ENCODE data around the gene OR2A1.
"Not testable (repeated sequence)": the region's sequence is repeated elsewhere in the genome, so short reads cannot be mapped to it uniquely, and the experiment has no call there.

Gene OR2A1, protein sequence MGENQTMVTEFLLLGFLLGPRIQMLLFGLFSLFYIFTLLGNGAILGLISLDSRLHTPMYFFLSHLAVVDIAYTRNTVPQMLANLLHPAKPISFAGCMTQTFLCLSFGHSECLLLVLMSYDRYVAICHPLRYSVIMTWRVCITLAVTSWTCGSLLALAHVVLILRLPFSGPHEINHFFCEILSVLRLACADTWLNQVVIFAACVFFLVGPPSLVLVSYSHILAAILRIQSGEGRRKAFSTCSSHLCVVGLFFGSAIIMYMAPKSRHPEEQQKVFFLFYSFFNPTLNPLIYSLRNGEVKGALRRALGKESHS
- long read RNA-seq, donor 1: 0 reads
- long read RNA-seq, donor 2: 0 reads
- long read RNA-seq, donor 3, partial matches to known transcripts: 0 of 1 reads
- long read RNA-seq, donor 3, other reads (novel, unspliced or antisense): 0 of 1 reads
- long read RNA-seq, donor 4: 0 reads
- long read RNA-seq, donor 5: 0 reads
- long read RNA-seq, donor 6, partial matches to known transcripts: 13 of 13 reads
- long read RNA-seq, donor 6, other reads (novel, unspliced or antisense): 0 of 13 reads
- long read RNA-seq, donor 7: 0 reads
- long read RNA-seq, donor 8, partial matches to known transcripts: 0 of 2 reads
- long read RNA-seq, donor 8, other reads (novel, unspliced or antisense): 0 of 2 reads

DNA sequence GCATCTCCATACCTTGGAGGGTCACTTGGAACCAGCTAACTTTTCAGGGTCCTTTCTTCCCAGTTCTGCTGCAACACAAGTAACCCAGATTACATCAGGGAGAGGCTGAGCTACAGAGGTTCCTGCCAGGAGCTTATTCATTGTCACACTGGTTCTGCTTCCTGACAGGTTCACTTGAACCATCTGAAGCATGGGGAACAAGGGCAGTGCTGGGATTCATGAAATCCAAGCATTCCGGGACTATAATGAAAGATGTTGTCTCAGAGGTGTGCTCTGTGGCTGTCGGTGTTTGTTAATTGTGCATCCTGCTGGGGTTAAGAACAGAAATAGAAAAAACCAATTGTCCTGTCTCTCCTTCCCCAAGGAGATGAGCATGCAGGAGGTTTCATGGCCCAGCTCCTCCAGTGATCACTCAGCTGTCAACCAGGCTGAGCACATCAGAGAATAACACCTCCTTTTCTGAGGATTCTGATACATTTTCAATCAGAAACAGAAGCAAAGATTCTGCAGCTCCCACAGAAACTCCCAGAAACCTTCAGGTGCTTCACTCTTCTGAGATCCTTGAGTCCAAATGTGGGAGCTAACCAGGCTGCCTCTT lies at the start of gene OR2A1:
Gene OR2A1, plus strand, starts transcription at position 548 of the 598 bp plus-strand sequence. CDS start 5,706 bp downstream, outside the sequence.
- DNase-seq: not testable (repeated sequence)

DNA sequence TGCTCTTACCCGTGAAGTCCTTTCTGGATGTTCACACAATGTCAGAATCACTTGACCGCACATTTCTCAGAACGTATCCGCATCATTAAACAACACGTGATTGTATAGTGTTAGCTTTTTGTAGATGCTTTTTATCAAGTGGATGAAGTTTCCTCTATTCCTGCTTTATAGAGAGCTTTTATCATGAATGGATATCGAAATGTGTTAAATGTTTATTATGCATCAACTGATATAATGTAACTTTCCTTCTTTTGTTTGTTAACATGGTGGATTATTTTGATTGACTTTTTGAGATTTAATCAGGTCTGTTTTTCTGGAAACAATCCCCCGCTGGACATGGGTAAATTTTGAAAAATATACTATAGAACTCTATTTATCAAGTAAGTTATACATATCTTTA lies 47.5 kb upstream of the OR2A1 start, which contains the start of gene OR2A7:
Gene OR2A7, minus strand, starts transcription at position 101 of the 400 bp plus-strand sequence. CDS start 5,164 bp downstream, outside the sequence.
- not testable (repeated sequence) for DNase-seq

DNA sequence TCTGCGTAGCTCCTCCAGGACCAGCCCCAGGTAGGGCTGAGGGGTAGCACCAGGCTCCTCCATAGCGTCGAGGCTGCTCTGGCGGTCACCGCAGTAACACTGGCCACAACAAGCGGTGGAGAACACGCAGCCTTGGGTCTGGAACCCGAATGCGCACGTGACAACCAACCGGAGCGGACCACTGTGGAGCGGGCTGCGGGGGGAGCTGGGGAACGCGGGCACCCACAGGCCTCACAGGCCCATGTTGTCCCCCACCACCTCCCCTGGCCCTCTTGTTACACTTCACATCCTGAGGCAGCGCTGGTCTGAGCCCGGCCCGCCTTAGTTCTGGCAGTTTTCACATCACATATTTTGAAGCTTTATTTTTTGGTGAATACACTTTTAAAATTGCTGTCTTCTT lies 43.0 kb upstream of the OR2A1 start, which contains the start of gene CTAGE8:
Gene CTAGE8, minus strand, starts transcription at position 101 of the 400 bp plus-strand sequence. Its CDS starts 38 bp downstream, at position 63.
- not testable (repeated sequence) for DNase-seq

DNA sequence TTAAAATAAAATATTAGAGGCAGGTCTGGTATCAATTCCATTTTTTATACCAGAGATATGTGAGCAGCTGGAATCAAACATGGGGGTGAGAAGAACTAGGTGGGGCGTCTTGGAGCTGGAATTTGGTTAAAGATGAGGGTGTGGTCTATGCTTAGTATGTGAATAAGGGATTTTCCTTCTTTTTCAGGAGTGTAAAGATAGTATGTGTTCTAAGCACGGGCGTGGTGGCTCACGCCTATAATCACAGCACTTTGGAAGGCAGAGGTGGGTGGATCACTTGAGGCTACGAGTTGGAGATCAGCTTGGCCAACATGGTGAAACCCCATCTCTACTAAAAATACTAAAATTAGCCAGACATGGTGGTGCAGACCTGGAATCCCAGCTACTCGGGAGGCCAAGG lies 36.9 kb upstream of the OR2A1 start:
- not testable (repeated sequence) for DNase-seq

DNA sequence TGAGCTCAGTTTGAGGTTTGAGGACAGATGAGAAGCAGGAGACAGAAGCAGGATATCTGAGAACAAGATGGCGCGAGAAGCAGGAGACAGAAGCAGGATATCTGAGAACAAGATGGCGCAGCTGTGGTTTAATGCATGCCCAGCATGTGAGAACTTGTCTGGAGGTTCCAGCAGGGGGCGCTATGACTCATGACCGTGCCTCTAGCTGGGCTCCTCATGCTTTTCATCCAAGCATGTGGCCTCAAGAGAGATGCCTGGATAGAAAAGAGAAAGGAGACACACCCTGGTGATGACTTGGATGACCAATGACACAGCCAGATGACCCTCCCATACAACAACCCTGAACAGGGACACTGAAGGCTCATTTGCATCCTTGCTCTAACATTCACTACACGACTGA lies 32.2 kb upstream of the OR2A1 start:
- not testable (repeated sequence) for DNase-seq

DNA sequence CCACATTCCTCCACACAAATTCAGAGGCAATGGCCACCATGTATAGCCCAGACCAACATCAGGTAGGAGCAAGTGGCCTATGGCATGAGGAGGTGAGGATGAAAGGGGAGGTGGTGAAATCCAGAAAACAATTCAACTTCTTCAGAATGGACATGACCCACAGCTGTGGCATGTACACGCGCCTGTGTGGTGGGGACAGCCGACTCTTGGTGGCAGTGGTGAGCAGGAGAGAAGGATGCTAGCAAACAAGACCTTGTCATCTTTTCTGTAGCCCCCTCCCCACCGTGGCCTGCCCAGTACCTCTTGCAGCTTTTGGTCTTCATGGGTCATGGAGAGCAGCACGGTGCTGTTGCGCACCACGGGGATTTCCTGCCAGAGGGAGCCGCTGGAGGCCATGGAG lies 30.2 kb upstream of the OR2A1 start:
- DNase-seq: not testable (repeated sequence)

DNA sequence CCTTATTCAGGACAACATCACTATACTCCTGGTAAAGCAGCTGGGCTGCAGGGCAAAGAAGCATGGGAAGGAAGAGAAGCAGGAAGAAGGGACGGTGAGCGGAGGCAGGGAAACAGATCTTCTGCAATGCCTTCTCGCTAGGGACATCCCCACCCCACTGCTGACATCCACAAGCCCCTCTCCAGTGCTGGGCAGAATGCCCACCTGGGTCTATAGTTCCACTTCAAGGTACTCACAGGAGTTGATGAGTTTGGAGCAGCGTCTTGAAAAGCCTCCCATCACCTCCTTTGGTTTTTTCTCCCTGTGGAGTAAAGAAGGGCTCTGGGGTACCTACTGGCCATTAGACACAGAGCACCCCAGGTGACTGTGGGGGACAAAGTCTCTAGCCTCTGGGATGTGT lies 29.7 kb upstream of the OR2A1 start:
- not testable (repeated sequence) for DNase-seq

DNA sequence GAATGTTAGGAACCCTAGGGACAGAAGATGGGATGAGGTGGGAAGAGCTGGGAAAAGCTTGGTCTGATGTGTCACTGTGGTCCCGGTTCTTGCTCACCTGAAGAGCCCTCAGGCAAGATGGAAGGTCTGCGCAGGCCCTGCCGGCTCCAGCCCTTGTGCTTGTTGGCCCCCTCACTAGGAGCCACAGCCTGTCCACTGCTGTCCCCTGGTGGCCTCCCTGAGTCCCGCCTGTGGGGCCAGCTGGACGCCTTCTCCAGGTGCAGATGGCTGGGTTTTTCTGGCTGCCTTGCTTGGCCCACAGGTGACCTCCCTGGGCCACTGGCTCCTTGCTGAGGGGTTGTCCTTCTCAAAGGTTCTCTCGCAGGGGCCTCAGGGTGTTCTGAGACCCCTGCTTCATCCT lies 28.5 kb upstream of the OR2A1 start:
- DNase-seq: not testable (repeated sequence)

DNA sequence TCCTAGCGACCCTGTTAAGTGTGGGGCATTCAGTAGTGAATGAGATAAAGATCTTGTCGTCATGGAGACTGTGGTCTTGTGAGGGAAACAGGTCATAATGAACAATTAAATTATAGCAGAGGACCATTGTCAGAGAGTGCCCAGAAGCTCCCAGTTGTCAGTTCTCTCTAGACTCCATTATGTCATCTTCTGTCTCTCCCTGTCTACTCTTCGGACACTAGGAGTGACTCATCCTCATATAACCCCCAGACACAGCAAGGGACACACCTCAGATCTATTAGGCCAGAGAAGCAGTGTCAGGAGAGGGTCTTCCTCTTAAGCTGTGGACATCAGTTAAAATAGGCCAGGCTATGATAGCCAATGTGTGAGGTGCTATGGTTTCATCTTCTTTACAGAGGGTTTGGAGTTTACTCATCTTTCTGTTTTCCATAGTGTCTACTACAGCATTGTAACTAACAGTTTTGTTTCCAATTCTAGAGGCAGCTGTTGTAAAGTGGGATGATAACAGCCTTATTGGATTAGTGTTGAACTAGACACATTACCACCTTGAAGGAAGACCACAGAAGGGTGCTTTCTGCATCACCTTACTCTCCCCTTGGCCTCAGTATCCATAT lies 24.9 kb upstream of the OR2A1 start:
- DNase-seq: not testable (repeated sequence)

DNA sequence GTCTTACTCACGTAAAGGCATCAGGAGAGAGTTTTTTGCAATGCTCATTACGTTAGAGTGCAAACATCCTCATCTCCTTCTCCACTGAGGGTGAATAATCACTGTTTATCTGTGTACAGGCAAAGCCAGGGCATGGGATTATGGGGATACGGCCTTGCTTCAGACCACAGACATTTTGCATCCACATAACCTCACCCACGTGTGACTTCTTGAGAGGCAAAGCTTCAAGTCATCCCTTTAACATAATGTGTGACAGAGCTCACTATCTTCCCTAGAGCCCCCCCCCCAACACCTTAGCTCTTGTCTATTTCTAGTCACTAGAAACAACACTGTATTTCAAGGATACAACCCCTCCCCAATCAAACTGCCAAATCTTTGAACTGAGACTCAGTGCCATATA lies 20.6 kb upstream of the OR2A1 start:
- not testable (repeated sequence) for DNase-seq

DNA sequence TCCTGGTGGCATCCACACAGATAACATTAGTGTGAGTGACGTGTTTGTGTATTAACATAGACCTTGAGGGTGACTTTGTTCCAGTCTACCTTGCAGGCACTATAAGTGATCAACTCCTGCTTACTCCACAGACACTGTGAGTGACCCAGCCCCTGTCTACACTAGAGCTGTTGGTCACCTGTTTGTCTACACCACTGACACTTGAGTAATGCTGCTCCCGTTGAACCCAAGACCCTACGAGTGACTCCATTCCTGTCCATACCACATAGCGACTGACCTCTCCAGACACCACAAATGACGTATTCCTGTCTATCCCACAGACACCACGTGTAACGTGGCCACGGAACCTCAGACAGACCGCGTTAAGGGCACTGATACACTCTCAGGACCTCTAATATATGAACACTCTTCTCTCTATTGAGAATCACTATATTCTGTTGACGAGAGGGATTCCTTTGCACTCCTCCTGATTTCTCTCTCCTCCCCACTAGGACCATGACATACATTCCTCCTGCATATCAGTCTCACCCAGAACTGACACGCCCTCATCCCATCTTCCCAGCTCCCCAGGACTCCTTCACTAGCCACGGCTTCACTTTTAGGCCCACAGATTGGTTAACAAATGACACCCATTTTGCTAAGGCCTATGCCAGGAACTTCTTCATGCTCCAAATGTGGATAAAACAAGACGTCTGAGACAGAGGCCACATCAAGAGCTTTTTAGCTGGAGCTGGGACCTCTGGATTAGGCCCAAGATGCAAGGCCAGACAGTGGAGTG lies 19.6 kb upstream of the OR2A1 start:
- not testable (repeated sequence) for DNase-seq

DNA sequence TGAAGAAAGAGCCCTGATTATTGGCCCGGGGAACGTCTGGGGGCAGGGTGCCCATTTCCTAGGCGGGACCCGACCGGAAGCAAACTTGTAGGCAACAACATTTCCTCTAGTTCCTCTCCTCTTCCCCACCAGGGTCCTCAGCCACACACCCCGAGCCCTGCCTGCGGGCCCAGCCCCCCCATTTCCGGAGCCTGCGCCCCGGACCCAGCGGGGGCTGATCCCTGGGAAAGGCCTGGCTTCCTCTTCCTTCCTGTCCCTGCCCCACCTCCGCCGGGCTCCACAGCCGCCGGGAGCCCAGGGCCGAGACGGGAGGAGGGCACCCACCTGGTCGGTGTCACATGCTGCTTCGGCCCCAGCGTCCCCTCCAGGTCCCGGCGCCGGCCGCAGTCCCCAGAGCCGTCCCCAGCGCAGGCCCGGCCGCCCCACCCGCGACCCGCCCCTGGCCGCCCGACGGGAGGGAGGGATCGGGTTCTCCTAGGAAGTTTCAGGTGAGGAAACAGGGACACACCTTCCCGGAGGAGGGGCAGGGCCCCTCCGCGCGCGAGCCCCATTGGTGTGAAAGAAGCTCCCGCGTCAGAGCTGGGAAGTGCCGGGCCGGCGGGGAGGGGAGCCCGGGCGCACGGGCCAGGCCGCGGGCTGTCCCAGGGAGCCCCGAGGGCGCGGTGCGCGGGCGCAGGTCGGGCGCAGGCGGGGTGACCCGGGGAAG lies 18.3 kb upstream of the OR2A1 start:
- DNase-seq: not testable (repeated sequence)

DNA sequence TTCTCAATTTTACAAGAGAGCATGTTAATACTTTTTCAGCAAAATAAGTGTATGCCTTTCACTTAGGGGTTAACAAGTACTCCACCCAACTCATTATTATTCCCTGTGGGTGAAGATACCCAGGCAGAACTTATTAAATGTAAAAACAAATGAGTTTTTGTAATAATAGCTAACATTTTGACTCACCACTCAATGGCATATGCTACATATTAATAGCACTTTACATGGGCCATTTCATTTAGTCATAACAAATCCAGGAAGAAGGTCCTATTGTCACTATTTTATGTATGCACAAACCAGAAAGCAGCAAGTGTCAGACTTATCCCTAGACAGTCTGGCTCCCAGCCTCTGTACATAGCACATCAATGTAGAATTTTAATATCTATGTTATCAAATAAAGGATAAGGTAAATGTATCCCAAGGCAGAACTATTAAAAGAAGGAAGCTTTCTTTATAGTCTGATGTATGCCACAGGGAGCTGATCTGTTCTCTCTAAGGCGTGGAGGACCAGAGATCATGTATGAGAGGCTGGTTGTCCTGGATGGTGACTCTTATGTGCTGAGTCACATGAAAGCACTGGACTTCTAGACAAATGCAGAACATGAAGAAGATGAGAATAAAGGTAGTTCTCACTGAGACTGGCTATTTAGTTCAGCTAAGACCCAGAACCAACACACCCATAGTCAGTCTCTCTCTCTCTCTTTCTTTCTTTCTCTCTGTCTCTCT lies 9.5 kb upstream of the OR2A1 start:
- not testable (repeated sequence) for DNase-seq

DNA sequence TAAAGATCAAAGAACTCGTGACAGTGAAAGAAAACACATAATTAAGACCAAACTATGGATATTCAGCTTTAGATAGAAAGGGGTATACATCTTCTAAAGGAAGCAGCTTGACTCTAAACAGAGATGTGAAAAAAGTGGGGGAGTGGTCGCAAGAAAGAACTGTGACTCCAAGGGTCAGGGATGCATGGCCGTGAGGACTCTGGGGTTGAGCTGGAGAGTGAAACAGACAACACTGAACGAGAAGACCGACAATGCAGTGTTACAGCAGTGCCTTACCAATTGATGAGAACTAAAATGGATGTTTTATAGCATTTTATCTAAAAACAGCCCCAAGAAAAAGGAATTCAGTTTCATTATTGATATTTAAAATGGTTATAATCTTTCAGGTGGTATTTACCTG lies 8.6 kb upstream of the OR2A1 start:
- DNase-seq: not testable (repeated sequence)

DNA sequence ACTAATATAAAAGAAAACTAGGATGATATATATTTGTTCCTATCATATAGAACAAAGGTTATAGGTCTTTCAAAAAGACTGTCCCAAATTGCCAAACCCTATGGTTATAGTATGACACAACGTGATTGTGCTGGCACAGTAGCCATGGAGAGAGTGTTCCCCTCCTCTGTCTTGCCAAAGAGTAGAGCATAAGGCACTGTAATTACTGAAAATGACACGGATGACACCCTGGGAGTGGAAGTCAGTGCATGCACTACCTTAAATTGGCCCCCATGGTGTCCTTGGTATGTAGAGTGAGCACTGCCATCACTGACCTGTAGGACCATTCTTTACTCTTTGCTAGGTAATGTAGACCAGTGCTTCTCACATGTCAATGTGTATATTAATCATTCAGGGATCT lies 7.1 kb upstream of the OR2A1 start:
- DNase-seq: not testable (repeated sequence)

DNA sequence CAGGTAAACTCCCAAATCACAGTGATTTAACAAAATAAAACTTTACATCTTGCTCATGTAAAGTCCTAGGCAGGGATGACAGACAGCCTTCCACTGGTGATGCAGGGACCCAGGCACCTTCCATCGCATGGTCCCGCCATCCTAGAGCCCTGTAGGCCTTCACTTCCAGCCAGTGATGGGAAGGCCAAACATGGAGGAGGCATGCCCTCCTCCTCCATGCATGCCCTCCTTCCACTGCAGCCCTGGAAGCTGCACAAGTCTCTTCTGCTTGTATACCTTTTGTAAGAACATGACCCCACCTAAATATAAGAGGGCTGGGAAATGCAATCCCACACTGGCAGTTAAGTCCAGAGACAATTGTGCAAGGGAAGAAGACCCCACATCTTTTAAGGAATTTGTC lies 2.5 kb upstream of the OR2A1 start:
- DNase-seq: not testable (repeated sequence)

DNA sequence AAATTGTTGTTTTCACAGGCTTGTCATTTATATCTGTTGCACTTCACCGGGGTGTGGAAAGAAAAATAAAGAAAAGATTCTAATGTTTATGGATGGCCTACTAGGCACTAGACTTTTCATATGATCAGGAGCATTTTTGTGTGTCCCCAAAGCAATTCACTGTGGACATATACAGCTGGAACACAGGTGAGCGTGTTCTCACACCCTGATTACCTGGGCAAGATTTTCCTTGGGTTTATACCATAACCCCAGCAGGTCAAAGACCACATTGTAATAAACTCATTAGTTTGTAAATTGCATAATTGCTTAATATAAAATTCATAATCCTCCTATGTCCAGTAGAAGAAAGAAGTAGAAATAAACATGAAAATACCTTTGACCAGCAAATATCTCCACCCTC lies 1.0 kb upstream of the OR2A1 start:
- DNase-seq: not testable (repeated sequence)

DNA sequence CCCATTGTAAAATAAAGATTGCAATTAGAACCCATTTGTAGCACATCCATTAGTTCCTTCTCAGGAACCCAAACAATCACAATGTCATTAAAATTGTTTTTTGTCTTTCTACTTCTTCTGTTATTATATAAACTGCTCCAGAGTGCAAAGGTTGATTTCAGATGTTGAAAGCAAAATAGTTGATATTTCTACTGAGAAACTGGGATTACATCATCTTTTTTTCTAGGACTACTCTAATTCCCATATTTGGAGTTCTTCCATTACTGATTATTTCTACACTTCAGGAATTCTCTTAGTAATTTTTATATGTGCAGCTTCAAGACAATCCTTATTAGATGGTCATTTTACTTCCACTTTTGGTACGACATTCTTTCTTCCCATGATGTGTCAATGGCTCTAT lies 5.3 kb downstream of the OR2A1 start:
- DNase-seq: not testable (repeated sequence)

DNA sequence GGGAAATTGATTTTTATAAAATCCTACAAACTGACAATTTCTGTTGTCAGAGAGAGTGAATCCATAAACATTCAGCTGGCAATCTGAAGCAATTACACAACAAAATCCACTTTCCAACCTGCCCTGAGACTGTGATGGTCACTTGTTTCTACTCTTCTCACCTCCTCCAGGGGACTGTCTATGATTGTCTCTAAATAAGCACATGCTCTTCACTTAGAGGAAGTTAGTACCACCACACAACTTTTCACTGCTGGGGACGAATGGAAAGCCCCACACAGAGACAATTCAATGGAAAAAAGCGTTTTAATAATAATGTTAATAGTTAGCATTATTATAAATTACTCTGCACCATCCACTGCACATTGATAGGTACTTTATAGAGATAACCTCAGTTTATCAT lies 7.3 kb downstream of the OR2A1 start:
- not testable (repeated sequence) for DNase-seq

DNA sequence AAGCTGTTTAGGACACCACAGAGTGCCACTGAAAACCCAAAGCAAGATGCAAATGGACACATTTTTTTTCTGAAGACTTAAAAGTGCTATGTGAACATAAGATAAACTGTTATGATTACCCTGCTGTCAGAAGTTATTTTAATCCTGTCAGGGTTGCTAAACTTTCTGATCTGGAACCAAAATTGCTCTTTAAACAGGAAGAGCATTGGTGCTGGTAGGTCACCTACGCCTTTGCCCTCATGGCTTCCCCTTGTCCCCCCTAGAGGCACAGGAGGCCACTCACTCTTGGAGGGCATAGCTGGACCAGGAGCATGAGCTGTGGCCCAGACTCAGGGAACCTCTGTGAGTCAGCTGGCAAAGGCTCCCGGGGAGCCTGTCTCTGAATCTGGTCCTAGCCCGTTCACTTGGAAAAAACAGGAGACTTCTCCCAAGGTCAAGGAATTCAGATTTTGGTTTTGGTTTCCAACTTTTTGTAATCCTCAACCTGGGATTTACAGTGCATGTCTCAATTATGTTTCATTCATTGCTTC lies 9.5 kb downstream of the OR2A1 start:
- not testable (repeated sequence) for DNase-seq

Data from right kidney (tissue), 9 donors.